B cell (primary cell): ENCODE data around the gene GPR176. TPM values are rescaled to one million over a fixed set of nuclear protein-coding genes. Genes with fewer than 3 reads are reported as not detected.

ENCODE experiments used
- ATAC-seq: fragments of 200-7000 bp; cut with Tn5 transposase; one replicate; pipeline ENCODE4 v1.10.0; 2021; ENCODE audit warnings: low read depth, mild to moderate bottlenecking, moderate number of reproducible peaks, moderate library complexity
- CTCF ChIA-PET: fragments of 350-600 bp; sonication (Branson Sonifier 250); formaldehyde crosslinking; loops from one replicate; lab custom pipeline; 2021; ENCODE audit warnings: antibody characterized with exemption, inconsistent platforms; lab: Charles Lee
- POLR2A ChIA-PET: fragments of 350-600 bp; sonication (Branson Sonifier 250); formaldehyde crosslinking; loops from one replicate; lab custom pipeline; 2021; ENCODE audit warnings: antibody characterized with exemption; lab: Charles Lee
- DNase-seq: peaks from one replicate; pipeline ENCODE4 v3.0.0; 2013
- H2AFZ ChIP-seq: 2 replicates; pipeline ENCODE4 v1.6.1; 2012; ENCODE audit warnings: mild to moderate bottlenecking, low read depth, low read length; ENCODE audit not compliant: insufficient read depth, poor library complexity, severe bottlenecking
- H3K27ac ChIP-seq, 2 donors: 1 replicate in 1 of 2; 2 replicates in 1 of 2; pipeline ENCODE4 v1.5.1; 2012 to 2013; ENCODE audit warnings: low read length in 2 of 2, mild to moderate bottlenecking in 2 of 2, moderate library complexity in 1 of 2
- H3K27me3 ChIP-seq, 4 experiments: fragments of 200-600 bp in 1 of 4; sonication (generic) in 1 of 4; replicated peaks in 1 of 4; 1 replicate in 2 of 4; 2 replicates in 2 of 4; pipeline versions ENCODE4 v1.6.1 to v1.7.0; 2013 to 2016; ENCODE audit warnings: low read length in 3 of 4, mild to moderate bottlenecking in 2 of 4, mixed read lengths in 1 of 4, moderate library complexity in 1 of 4; ENCODE audit not compliant: insufficient read depth in 4 of 4, control insufficient read depth in 3 of 4; ENCODE audit errors: control extremely low read depth in 1 of 4
- H3K36me3 ChIP-seq, 2 experiments: replicated peaks in 1 of 2; 1 replicate in 1 of 2; 2 replicates in 1 of 2; pipeline versions ENCODE4 v1.6.1 to v1.7.1; 2013; ENCODE audit warnings: low read length in 1 of 2; ENCODE audit not compliant: insufficient read depth in 2 of 2, control insufficient read depth in 1 of 2; ENCODE audit errors: control extremely low read depth in 1 of 2, extremely low read depth in 1 of 2
- H3K4me1 ChIP-seq, 2 donors: fragments of 200-600 bp in 1 of 2; sonication (generic) in 1 of 2; 1 replicate in 1 of 2; 2 replicates in 1 of 2; pipeline versions ENCODE4 v1.5.1 to v1.6.1; 2013 to 2017; ENCODE audit warnings: low read length in 2 of 2; ENCODE audit not compliant: control insufficient read depth in 2 of 2, insufficient read depth in 2 of 2
- H3K4me2 ChIP-seq: replicated peaks from 2 replicates; pipeline ENCODE3; 2012; ENCODE audit warnings: mild to moderate bottlenecking, low read depth, low read length; ENCODE audit not compliant: poor library complexity, severe bottlenecking
- H3K4me3 ChIP-seq, 5 experiments: fragments of 200-600 bp in 1 of 5; sonication (generic) in 1 of 5; 1 replicate in 3 of 5; 2 replicates in 2 of 5; pipeline versions ENCODE4 v1.5.1 to v1.7.0; 2011 to 2016; ENCODE audit warnings: low read length in 4 of 5, mild to moderate bottlenecking in 4 of 5, low read depth in 2 of 5, control low read depth in 1 of 5, moderate library complexity in 1 of 5; ENCODE audit not compliant: insufficient read depth in 1 of 5; ENCODE audit errors: control extremely low read depth in 1 of 5, extremely low read depth in 1 of 5
- H3K79me2 ChIP-seq: fragments of 200-600 bp; sonication (generic); one replicate; pipeline ENCODE4 v1.6.0; 2016; ENCODE audit warnings: low read length; ENCODE audit not compliant: control insufficient read depth, insufficient read depth
- H3K9ac ChIP-seq: fragments of 200-600 bp; sonication (generic); 2 replicates; pipeline ENCODE4 v1.6.1; 2017; ENCODE audit warnings: mild to moderate bottlenecking, low read length, moderate library complexity
- H3K9me3 ChIP-seq, 3 donors: one replicate each; pipeline versions ENCODE4 v1.6.1 to v1.7.1; 2013; ENCODE audit warnings: low read length in 2 of 3; ENCODE audit not compliant: control insufficient read depth in 2 of 3, insufficient read depth in 1 of 3; ENCODE audit errors: control extremely low read depth in 1 of 3
- H4K20me1 ChIP-seq: 2 replicates; pipeline ENCODE4 v1.6.0; 2012; ENCODE audit warnings: mild to moderate bottlenecking, low read length; ENCODE audit not compliant: insufficient read depth, control insufficient read depth, poor library complexity, severe bottlenecking
- H3K27ac Mint-ChIP-seq: one replicate; pipeline ENCODE4 v1.8.0; 2021; ENCODE audit warnings: mixed read lengths
- H3K27me3 Mint-ChIP-seq: one replicate; pipeline ENCODE4 v1.8.0; 2021; ENCODE audit warnings: mixed read lengths
- H3K4me1 Mint-ChIP-seq: one replicate; pipeline ENCODE4 v1.8.0; 2021; ENCODE audit warnings: mixed read lengths
- H3K4me3 Mint-ChIP-seq: one replicate; pipeline ENCODE4 v1.8.0; 2021; ENCODE audit warnings: mixed read lengths
- H3K9me3 Mint-ChIP-seq: one replicate; pipeline ENCODE4 v1.8.0; 2022; ENCODE audit warnings: mixed read lengths; ENCODE audit not compliant: insufficient read depth
- CTCF ChIP-seq: fragments of 200-600 bp; IDR thresholded peaks from one replicate; pipeline ENCODE4 v1.8.0; 2022; ENCODE audit warnings: antibody characterized with exemption, mild to moderate bottlenecking
- EZH2 ChIP-seq: IDR thresholded peaks from 2 replicates; pipeline ENCODE4 v1.6.1; 2012; ENCODE audit warnings: borderline replicate concordance, low read depth, mild to moderate bottlenecking, moderate library complexity, low read length; ENCODE audit not compliant: insufficient read depth, poor library complexity, severe bottlenecking
- WGBS: methylation state at CpG from one replicate; pipeline ENCODE4 v1.1.5; 2013; ENCODE audit warnings: missing lambda C conversion rate; ENCODE audit not compliant: insufficient coverage; 5-methylcytosine and 5-hydroxymethylcytosine counted together
- intact Hi-C: fragments of 100-400 bp; cut with micrococcal nuclease; formaldehyde crosslinking; loops from one replicate; pipeline ENCODE4 v1.10.0; 2022
- polyA plus RNA-seq: library from polyadenylated mRNA; depleted of rRNA; stranded (reverse); fragments of >200 nt; gene quantifications from 2 replicates; pipeline ENCODE4 v1.2.3, GENCODE V29; 2012
- total RNA-seq, 2 donors: library from RNA; stranded (reverse); fragments of 120-200 nt in 1 of 2; gene quantifications; 1 replicate in 1 of 2; 2 replicates in 1 of 2; pipeline versions ENCODE4 v1.2.3 to v1.2.4, GENCODE V29; 2013 to 2022

GPR176 gene
- total and polyA plus RNA-seq, 2 donors (not counting 1 experiment from before 2014, with no cell fraction given) = 0.07 to 0.30 TPM

GRCh38 chr15:39882602-39883001 is 37.5 kb downstream of the GPR176 start:
- no peak overlapping the region for H3K27ac ChIP-seq
- H2AFZ ChIP-seq = no peak overlapping the region
- intact Hi-C loops = no loop called here
- no peak for DNase-seq
- no peaks in the 10 kb centered on the region for H3K36me3 ChIP-seq
- no peak overlapping the region for H3K27ac Mint-ChIP-seq
- ChIA-PET CTCF (no interaction called here), POLR2A (no interaction called here)
- H3K27me3 Mint-ChIP-seq = peaks cover 7% of the 10 kb centered on the region
- H4K20me1 ChIP-seq = no peaks in the 10 kb centered on the region
- ATAC-seq = no peak
- H3K27me3 ChIP-seq = peaks cover 0 to 7% (median 1%) of the 10 kb centered on the region in 4 experiments
- no peaks in the 10 kb centered on the region for H3K9me3 Mint-ChIP-seq
- H3K4me3 Mint-ChIP-seq = no peak overlapping the region
- H3K79me2 ChIP-seq = no peaks in the 10 kb centered on the region
- WGBS = no CpG with 5 or more reads among the region's 1 CpG
- H3K9me3 ChIP-seq = no peaks in the 10 kb centered on the region
- H3K4me2 ChIP-seq = no peak overlapping the region
- no peaks in the 10 kb centered on the region for H3K4me1 ChIP-seq
- no peak for TF ChIP-seq CTCF
- H3K9ac ChIP-seq = no peak overlapping the region
- no peak overlapping the region for H3K4me3 ChIP-seq
- no peaks in the 10 kb centered on the region for H3K4me1 Mint-ChIP-seq

- Histone ChIP-seq H3K27ac (no peak overlapping the region), H3K27me3 (peaks cover 0 to 7% (median 1%) of the 10 kb centered on the region in 4 experiments), H3K4me2 (no peak overlapping the region), H3K9me3 (no peaks in the 10 kb centered on the region), H2AFZ (no peak overlapping the region), H3K4me1 (no peaks in the 10 kb centered on the region), H3K4me3 (no peak overlapping the region), H3K36me3 (no peaks in the 10 kb centered on the region), H3K9ac (no peak overlapping the region), H4K20me1 (no peaks in the 10 kb centered on the region), H3K79me2 (no peaks in the 10 kb centered on the region)
- TF ChIP-seq EZH2 (no peak), CTCF (no peak)
- H3K9me3 Mint-ChIP-seq = no peaks in the 10 kb centered on the region
- no peak for DNase-seq
- H3K4me1 Mint-ChIP-seq = no peaks in the 10 kb centered on the region
- H3K27me3 Mint-ChIP-seq = peaks cover 7% of the 10 kb centered on the region
- no peak overlapping the region for H3K27ac Mint-ChIP-seq
- WGBS = 100% methylated on average over 1 of the region's 1 CpG
- no peak for ATAC-seq
- ChIA-PET CTCF (no interaction called here), POLR2A (no interaction called here)
- no peak overlapping the region for H3K4me3 Mint-ChIP-seq
- intact Hi-C loops = no loop called here
Observed at GRCh38 chr15:39881790-39882189, 38.3 kb downstream of the GPR176 start.
